Medulla oblongata (tissue), 1 donor: ENCODE results near the gene RFT1.
"Not testable (repeated sequence)": the region's sequence is repeated elsewhere in the genome, so short reads cannot be mapped to it uniquely, and the experiment has no call there.

Experiments
- DNase-seq: peaks from one replicate; pipeline ENCODE4 v3.0.0-alpha.2; 2015; ENCODE audit errors: extremely low spot score

Gene RFT1

DNA sequence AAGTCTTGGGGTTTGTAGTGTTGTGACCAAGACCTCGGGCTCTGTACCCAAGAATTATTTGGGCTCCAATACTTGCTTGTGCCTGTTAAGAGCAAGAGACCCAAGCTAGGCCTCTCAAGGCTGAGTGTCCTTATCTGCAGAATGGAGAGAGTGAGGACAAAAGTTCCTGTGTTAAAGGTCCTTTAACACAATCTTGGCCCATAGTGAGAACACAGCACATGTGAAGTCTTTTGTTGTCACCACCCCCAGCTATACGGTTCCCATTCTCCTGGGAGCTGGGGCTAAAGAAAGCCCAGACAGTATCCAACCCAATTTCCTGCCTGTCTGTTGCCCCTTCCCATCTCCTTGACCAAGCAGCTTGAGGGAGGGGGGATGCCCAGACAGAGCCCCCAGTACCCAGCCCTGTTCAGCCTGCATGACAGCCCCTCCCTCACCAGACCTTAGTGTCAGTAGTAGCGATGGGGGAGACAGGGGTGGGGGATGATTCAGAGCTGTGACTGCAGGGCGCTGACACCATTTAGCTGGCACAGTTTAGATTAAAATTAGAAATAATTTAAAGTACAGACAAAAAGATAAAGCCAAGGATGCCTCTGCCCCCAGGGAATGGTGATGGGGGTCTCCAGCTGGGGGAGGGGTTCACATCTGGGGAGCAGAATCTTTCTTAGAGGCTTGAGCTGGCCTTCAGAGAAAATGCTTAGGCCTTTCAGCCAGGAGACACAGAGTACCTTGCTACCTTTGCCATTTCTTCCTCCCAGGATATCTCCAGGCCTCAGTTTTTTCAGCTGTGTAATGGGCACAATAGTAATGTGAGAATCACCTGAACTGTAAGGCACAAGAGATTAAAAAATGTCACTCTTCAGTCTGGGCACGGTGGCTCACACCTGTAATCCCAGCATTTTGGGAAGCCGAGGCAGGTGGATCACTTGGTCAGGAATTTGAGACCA is 33.5 kb upstream of the RFT1 start:
- no peak for DNase-seq

- no peak for DNase-seq
Observed at GRCh38 chr3:53162672-53163443, 32.6 kb upstream of the RFT1 start.

GRCh38 chr3:53161820-53162671 is 31.8 kb upstream of the RFT1 start:
- DNase-seq = no peak

GRCh38 chr3:53161450-53161819 is 31.2 kb upstream of the RFT1 start:
- DNase-seq = no peak

DNA sequence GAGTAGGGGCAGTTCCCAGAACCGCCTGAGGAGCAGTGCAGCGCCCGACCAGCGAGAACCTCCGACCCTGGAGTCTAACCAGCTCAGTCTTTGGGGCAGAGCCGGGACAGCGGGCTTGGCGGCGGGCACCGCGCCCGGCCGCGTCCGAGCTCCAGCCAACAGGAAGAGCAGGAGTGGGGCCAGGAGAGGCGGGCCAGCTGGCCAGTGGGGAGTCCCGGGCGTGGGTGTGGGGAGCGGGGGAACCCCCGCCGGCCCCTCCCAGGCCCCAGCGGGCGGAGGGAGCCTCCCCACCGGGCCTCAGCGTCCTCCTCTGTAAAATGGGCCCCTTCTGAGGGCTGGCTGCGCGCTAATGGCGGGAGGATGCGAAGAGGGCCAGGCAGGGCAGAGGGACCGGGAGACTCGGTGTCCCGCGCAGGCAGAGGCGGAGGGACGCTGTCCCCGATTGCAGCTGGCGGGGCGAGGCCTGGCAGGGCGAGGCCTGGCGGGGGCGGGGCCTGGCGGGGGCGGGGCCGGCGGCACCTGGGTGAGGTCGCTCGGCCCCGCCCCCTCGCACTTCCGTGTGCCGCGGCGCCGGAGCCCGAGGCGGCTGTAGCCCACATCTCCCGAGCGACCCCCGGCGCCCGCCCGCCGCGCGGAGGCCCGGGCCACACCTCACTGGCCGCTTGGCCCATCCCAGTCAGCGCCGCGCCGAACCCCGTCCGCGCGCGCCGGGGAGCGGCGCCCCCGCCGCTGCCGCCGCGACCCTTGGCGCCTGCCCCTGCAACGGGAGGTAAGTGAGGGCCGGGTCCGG is 30.6 kb upstream of the RFT1 start, which contains the start of gene PRKCD:
PRKCD (plus strand) TSS at position 550 of the 790 bp plus-strand sequence. CDS start 17,214 bp downstream, outside the sequence.
- peak; percentile 83 for DNase-seq

DNA sequence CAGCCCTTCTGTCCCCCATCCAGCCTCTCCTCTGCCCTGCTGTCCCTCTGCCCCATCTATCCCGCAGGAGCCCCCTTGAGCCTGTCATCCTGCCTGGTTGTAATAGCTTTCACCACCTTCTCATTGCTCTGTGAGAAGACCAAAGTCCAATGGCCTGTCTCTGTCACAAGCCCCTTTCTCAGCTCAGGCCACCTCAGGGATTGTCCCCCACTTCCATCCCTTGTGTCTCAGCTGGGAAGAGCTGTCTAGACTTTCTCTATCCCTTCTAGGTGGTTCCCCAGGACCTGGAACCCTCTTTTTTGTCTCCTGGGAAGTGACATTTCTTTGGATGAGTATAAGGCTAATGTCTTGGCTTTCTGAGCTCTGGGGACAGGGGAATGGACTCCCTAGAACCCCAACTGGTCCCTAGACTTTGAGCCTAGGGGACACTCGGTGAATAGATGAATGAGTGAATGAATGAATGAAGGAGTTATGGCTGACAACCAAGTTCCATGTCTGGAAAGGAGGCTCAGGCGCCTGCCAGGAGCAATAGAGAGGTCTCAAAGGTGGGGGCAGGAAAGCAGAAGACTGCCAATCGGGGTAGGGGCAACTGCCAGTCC is 29.9 kb upstream of the RFT1 start:
- DNase-seq = no peak

DNA sequence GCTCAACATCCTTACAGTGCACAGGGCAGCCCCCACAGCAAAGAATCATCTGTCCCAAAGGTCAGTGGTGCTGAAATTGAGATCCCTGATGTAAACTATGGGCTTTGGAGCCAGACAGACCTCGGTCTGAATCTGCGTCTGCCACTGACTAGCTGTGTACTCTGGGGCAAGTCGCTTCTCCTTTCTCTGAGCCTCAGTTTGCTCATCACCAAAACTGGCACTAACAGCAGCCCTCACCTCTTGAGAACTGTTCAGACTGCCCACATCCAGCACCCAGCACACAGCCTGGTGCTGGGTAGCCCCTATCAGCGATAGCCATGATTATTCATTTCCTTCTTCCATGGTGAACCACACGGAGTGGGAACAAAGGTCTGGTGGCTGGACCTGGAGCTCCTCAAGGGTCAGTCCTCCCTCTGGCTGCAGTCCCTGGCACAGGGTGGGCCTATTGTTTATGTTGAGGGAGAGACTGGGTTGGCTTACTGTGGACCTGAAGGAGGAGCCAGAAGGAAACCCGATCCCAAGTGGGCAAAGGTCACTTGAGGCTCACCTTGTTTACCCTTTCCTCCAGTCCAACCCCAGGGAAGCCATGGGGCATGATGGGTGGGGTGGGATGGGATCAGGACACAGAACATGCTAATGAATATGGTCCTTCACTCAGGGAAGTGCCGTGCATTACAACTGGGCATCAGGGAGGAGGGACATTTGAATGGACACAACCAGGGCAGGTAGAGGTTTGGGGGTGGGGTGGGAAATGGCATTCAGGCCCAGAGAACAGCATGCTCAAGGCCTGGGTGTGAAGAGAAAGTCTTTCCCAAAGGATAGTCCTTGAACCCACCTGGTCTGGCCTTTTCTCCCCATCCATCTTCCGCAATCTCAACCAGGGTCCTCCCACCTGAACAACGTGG is 29.2 kb upstream of the RFT1 start:
- DNase-seq = no peak

- DNase-seq = no peak
Observed at GRCh38 chr3:53158765-53159155, 28.5 kb upstream of the RFT1 start.

DNA sequence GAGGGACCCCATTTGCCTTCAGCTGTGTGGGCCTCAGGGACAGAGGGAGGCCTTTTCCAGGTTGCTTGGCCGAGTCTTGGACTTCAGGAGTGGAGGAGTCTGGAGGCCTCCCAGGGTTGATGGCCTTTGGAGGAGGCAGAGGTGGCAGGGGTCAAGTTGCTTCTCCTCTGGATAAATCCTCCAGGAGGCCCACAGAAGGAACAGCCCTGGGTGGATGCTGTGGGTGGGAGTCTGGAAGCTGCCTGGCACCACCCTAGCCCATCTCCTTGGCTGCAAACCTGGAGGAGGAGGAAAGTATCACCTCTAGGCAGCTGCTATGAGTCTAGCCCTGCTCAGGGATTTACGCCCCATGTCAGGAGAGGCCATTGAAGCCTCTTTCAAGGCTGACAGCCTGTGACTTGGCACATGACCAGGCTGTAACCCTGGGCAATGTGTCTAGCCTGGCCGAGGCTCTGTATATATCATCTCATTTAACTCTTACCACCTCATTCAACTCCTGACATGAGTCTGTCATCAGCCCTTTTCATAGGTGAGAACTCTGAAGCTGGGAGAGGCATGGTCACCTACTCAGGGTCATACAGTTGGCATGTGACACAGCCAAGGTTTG is 27.8 kb upstream of the RFT1 start:
- no peak for DNase-seq

DNA sequence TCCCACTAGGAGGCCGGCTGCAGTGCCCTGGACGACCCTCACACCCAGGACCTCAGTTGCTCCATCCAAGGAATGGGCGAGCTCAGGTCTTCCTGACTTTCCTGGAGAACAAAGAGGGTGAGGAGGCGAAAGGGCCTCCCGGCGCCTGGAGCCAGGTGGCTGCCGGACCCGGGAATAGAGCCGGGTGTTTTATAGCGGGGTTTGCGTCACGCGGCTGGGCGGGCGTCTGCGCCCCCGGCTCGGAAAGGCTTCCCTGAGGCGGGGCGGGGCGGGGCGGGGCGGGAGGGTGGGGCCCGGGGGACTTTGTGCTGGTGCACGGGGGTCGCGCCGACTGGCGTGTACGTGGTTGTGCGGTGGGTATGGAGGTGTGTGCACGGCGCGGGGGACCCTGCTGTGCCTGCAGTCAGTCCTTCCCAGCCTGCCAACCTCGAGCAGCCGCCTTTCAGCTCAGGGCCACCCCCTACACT is 26.2 kb upstream of the RFT1 start:
- DNase-seq = no peak

GRCh38 chr3:53155760-53156159 is 25.5 kb upstream of the RFT1 start:
- DNase-seq = no peak

DNA sequence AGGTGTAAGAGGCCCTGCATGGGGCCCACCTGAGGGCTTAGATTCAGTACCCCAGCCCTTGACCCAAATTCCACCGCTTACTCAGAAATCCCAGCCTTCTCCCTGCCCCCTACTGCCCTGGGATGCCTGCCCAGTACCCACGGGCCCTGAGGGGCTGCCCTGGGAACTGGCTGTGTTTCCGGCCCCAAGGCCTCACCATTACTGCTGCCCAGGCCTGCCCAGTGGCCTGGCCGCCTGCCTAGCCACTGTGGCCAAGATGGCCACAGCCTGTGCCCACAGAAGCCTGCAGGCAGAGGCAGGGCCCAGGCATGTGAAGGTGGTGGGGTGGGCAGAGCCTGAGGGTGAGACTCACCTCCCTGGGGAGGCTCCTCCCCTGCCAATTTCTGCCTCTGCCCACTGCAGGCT is 24.6 kb upstream of the RFT1 start:
- DNase-seq = no peak

DNA sequence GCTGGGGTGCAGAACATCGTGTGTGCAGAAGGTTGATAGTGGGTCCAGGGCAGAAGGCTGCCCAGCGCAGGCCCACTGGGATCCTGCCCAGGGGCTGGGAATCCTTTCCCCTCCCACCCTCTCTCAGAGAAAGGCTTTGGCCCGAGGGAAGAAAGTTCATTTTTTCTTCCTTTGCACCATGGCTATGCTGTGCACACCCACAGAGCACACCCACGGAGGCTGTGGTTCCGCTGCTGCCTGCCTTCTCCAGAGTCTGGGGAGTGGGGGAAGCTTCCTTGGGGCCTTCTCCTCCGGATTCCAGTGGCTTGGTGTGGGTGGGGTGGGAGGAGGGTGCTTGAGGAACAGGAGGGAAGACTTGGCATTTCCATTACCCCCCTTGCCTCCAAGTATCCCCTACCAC is 23.7 kb upstream of the RFT1 start:
- no peak for DNase-seq

GRCh38 chr3:53153264-53153823 is 23.1 kb upstream of the RFT1 start:
- no peak for DNase-seq

DNA sequence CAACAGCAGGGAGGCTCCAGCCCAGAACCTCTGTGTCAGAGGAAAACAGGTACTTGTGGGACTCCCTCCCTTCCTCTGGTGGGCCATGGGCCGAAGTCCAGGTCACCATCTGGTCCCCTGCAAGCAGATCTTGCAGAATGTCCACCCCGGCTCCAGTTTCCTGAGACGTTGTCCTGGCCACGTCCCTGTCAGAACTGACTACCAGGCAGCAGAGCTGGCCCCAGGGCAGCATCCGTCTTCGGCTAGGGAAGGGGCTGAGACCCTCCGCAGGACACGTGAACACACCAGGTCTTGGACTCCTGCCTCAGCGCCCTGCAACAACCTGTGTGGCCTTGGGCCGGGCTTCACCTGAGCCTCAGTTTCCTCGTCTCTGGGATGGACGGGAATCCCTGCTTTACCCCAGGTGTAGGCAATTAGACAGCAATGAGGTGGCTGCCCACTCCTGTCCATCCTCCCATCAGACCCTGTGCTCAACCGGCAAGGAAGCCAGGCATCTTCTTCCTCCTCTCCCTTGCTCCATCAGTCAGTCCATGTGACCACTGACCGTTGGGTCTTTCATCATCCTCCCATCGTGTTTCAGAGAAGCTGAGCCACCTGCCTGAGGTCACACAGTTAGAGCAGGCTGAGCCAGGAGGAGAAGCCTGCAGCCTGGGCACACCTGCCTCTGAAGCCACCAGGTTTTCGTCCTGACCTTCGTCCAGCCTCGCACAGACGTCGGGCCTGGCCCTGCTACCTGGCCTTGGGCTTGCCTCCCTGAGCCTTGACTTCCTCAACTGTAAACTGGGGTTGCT is 21.8 kb upstream of the RFT1 start:
- DNase-seq = no peak

DNA sequence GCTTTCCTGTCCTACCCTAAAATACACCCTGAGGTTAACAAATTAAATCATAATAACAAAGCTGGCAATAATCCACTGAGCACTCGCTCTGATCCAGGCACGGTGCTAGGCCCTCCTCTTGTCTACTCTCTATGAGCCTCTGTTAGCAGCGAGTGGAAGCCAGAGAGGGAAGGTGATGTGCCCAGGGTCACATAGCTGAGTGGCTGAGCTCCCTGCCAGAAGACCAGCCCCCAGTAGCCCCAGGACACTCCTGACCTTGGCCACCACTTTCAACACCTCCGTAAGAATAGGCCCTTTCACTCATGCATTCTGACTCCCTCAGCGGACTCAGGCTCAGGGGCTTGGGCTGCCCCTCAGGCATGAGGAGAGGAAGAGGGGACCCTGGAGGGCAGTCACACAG is 21.2 kb upstream of the RFT1 start:
- no peak for DNase-seq

GRCh38 chr3:53151086-53151438 is 20.8 kb upstream of the RFT1 start:
- not testable (repeated sequence) for DNase-seq
